Mononuclear cell (primary cell): Measurements from ENCODE around the gene HBE1. TPM values are rescaled to one million over a fixed set of nuclear protein-coding genes. Genes with fewer than 3 reads are reported as not detected.
"Not testable (repeated sequence)": the region's sequence is repeated elsewhere in the genome, so short reads cannot be mapped to it uniquely, and the experiment has no call there.

Experiments
- H3K27me3 ChIP-seq: 2 replicates; pipeline ENCODE4 v1.6.0; 2011; ENCODE audit warnings: low read length, control low read depth; ENCODE audit not compliant: insufficient read depth
- H3K4me1 ChIP-seq: 2 replicates; pipeline ENCODE4 v1.5.1; 2011; ENCODE audit warnings: mild to moderate bottlenecking, low read length, control low read depth; ENCODE audit not compliant: insufficient read depth
- H3K4me3 ChIP-seq: 2 replicates; pipeline ENCODE4 v1.5.1; 2011; ENCODE audit warnings: mild to moderate bottlenecking, low read length, moderate library complexity
- H3K9me3 ChIP-seq: 2 replicates; pipeline ENCODE4 v1.5.1; 2011; ENCODE audit warnings: low read depth, mild to moderate bottlenecking, control low read depth, low read length
- total RNA-seq: library from RNA; depleted of rRNA; stranded (reverse); fragments of >200 nt; gene quantifications from one replicate; pipeline ENCODE4 v1.2.3, GENCODE V29; 2012

Gene HBE1
- total RNA-seq, 1 donor: 0.94 TPM

GRCh38 chr11:5276697-5277096 is 7.0 kb upstream of the HBE1 start:
- Histone ChIP-seq H3K4me1 (no peaks in the 10 kb centered on the region), H3K9me3 (no peaks in the 10 kb centered on the region), H3K27me3 (no peaks in the 10 kb centered on the region), H3K4me3 (no peak overlapping the region)

- Histone ChIP-seq H3K4me3 (no peak overlapping the region), H3K4me1 (no peaks in the 10 kb centered on the region), H3K27me3 (no peaks in the 10 kb centered on the region), H3K9me3 (no peaks in the 10 kb centered on the region)
These were observed 5.8 kb upstream of the HBE1 start for GRCh38 chr11:5275369-5276110.

GRCh38 chr11:5274395-5274794 is 4.7 kb upstream of the HBE1 start:
- H3K4me1 ChIP-seq: no peaks in the 10 kb centered on the region
- H3K27me3 ChIP-seq: no peaks in the 10 kb centered on the region
- H3K9me3 ChIP-seq: no peaks in the 10 kb centered on the region
- no peak overlapping the region for H3K4me3 ChIP-seq

- H3K4me3 ChIP-seq: no peak overlapping the region
- no peaks in the 10 kb centered on the region for H3K9me3 ChIP-seq
- no peaks in the 10 kb centered on the region for H3K4me1 ChIP-seq
- no peaks in the 10 kb centered on the region for H3K27me3 ChIP-seq
These were observed 2.8 kb upstream of the HBE1 start for GRCh38 chr11:5272395-5273017.

GRCh38 chr11:5267033-5267563 is 2.6 kb downstream of the HBE1 start:
- no peaks in the 10 kb centered on the region for H3K9me3 ChIP-seq
- no peaks in the 10 kb centered on the region for H3K4me1 ChIP-seq
- H3K4me3 ChIP-seq: no peak overlapping the region
- no peaks in the 10 kb centered on the region for H3K27me3 ChIP-seq

- H3K4me1 ChIP-seq: no peaks in the 10 kb centered on the region
- no peak overlapping the region for H3K4me3 ChIP-seq
- no peaks in the 10 kb centered on the region for H3K27me3 ChIP-seq
- H3K9me3 ChIP-seq: no peaks in the 10 kb centered on the region
These were observed 3.1 kb downstream of the HBE1 start for GRCh38 chr11:5266609-5267008.

GRCh38 chr11:5265832-5266231 is 3.9 kb downstream of the HBE1 start:
- H3K27me3 ChIP-seq: no peaks in the 10 kb centered on the region

GRCh38 chr11:5258543-5259262 is 11.0 kb downstream of the HBE1 start:
- Histone ChIP-seq H3K4me1 (no peaks in the 10 kb centered on the region), H3K27me3 (no peaks in the 10 kb centered on the region), H3K9me3 (no peaks in the 10 kb centered on the region), H3K4me3 (no peak overlapping the region)

More at GRCh38 chr11:5265832-5266231, 3.9 kb downstream of the HBE1 start:
- Histone ChIP-seq H3K4me3 (no peak overlapping the region), H3K4me1 (no peaks in the 10 kb centered on the region), H3K9me3 (no peaks in the 10 kb centered on the region)

- H3K4me3 ChIP-seq: no peak overlapping the region
- no peaks in the 10 kb centered on the region for H3K27me3 ChIP-seq
- no peaks in the 10 kb centered on the region for H3K9me3 ChIP-seq
- no peaks in the 10 kb centered on the region for H3K4me1 ChIP-seq
These were observed 12.4 kb downstream of the HBE1 start for GRCh38 chr11:5257296-5257695.

GRCh38 chr11:5254646-5255413 is 14.9 kb downstream of the HBE1 start, which contains the start of gene HBG2:
TSS of gene HBG2 (minus strand) at chr11:5254781. CDS start at chr11:5254728, 53 bp downstream.
- H3K9me3 ChIP-seq, H3K4me3 ChIP-seq, H3K4me1 ChIP-seq: not testable (repeated sequence)

GRCh38 chr11:5254023-5254422 is 15.7 kb downstream of the HBE1 start:
- not testable (repeated sequence) for H3K4me1 ChIP-seq, H3K4me3 ChIP-seq, H3K9me3 ChIP-seq, H3K27me3 ChIP-seq

More at GRCh38 chr11:5254646-5255413, 14.9 kb downstream of the HBE1 start, which contains the start of gene HBG2:
- H3K27me3 ChIP-seq: not testable (repeated sequence)

- H3K4me3 ChIP-seq, H3K9me3 ChIP-seq, H3K4me1 ChIP-seq, H3K27me3 ChIP-seq: not testable (repeated sequence)
These were observed 16.3 kb downstream of the HBE1 start for GRCh38 chr11:5253440-5253839.

- Histone ChIP-seq H3K4me1 (no peaks in the 10 kb centered on the region), H3K9me3 (no peaks in the 10 kb centered on the region), H3K27me3 (no peaks in the 10 kb centered on the region)
These were observed 16.9 kb downstream of the HBE1 start for GRCh38 chr11:5252919-5253265.

GRCh38 chr11:5252192-5252918 is 17.4 kb downstream of the HBE1 start:
- Histone ChIP-seq H3K9me3 (no peaks in the 10 kb centered on the region), H3K4me3 (no peak overlapping the region), H3K27me3 (no peaks in the 10 kb centered on the region), H3K4me1 (no peaks in the 10 kb centered on the region)

More at GRCh38 chr11:5252919-5253265, 16.9 kb downstream of the HBE1 start:
- H3K4me3 ChIP-seq: no peak overlapping the region
